ENCODE data around the gene DPF3. TPM values are rescaled to one million over a fixed set of nuclear protein-coding genes. Genes with fewer than 3 reads are reported as not detected.
A peak's percentile ranks its signal among the peaks of the same experiment; 100 is the strongest.

Gene DPF3
- total RNA-seq, 1 donor from 2014 or later, result 0.90 TPM

- no peak for DNase-seq
- TF ChIP-seq, protein P1, sequence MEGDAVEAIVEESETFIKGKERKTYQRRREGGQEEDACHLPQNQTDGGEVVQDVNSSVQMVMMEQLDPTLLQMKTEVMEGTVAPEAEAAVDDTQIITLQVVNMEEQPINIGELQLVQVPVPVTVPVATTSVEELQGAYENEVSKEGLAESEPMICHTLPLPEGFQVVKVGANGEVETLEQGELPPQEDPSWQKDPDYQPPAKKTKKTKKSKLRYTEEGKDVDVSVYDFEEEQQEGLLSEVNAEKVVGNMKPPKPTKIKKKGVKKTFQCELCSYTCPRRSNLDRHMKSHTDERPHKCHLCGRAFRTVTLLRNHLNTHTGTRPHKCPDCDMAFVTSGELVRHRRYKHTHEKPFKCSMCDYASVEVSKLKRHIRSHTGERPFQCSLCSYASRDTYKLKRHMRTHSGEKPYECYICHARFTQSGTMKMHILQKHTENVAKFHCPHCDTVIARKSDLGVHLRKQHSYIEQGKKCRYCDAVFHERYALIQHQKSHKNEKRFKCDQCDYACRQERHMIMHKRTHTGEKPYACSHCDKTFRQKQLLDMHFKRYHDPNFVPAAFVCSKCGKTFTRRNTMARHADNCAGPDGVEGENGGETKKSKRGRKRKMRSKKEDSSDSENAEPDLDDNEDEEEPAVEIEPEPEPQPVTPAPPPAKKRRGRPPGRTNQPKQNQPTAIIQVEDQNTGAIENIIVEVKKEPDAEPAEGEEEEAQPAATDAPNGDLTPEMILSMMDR (IDR thresholded peaks at IDR 0.05), result no peak
- no peak for ATAC-seq
- Histone ChIP-seq H3K36me3 (no peaks in the 10 kb centered on the region), H3K27ac (no peak overlapping the region), H3K27me3 (no peaks in the 10 kb centered on the region), H3K4me3 (no peak overlapping the region), H3K4me1 (peaks cover 4% of the 10 kb centered on the region), H3K9me3 (no peaks in the 10 kb centered on the region)
- intact Hi-C loops (cut with DNase I), result no loop called here
Measured at GRCh38 chr14:72929316-72930080, 35.6 kb upstream of the DPF3 start.

GRCh38 chr14:72928872-72929271 is 35.0 kb upstream of the DPF3 start:
- DNase-seq, result no peak
- Histone ChIP-seq H3K27me3 (no peaks in the 10 kb centered on the region), H3K9me3 (no peaks in the 10 kb centered on the region), H3K4me3 (no peak overlapping the region), H3K27ac (no peak overlapping the region), H3K4me1 (peaks cover 4% of the 10 kb centered on the region), H3K36me3 (no peaks in the 10 kb centered on the region)
- no peak for ATAC-seq
- intact Hi-C loops (cut with DNase I), result no loop called here
- TF ChIP-seq, protein P1 (IDR thresholded peaks at IDR 0.05), result no peak

DNA sequence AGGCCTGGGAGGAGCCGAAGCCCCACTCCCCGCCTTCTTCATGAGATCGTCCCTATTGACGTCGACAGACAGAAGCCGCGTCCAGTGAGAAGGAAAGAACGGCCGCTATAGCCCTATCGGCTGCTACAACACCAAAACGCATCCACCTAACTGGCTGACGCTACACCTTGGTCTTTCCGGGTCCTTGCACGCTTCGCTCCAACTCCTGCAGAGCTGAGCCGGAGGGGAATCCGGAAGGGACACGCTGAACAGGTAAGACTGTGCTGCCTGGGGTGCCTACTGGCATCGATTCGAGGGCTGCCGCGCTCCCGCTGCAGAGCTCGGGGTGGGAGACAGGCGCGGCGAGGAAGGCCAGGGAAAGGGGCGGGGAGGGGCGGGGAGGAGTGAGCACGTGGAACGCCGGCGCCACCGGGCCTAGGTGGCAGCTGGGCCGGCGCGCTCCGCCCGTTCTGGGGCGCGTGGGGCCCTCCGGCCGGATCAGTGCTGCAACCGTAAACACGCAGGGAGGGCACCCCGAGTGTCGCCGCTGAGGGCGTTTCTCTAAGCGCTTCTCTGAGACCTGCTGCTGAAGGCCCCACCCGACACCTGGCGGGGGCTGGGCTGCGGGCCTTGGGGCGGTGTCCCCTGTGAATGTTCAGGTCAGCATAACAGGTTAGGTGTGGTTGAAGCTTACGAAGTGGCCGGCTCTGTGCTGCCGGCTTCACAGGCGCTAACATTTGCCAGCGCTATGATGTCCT is 32.6 kb upstream of the DPF3 start, which contains the start of gene DCAF4:
Gene DCAF4, plus strand, starts transcription at position 173 of the 737 bp plus-strand sequence. CDS start 11,515 bp downstream, outside the sequence.
- intact Hi-C loops (cut with DNase I), result no loop called here
- DNase-seq, result peak; percentile 98

DNA sequence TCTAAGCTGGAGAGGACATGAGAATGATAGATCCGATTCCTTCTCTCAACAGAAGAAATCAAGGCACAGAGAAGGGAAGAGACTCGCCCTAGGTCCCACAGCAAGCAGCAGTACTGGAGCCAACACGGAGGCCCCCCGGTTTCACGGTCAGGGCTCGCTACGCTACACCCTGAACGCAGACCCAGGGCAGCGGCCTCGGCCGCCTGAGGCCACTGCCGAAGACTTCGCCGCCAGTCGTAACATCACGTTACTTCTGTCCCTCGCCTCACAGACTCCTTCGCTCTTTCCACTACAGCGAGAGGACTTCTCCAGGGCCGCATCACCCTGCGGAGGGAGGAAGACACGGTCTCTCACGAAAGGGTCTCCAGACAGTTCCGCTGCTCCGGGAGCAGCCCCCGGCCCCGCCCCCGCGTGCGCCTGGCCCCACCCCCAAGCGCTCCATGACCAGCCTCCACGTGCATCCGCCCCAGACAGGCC is 32.0 kb upstream of the DPF3 start:
- H3K4me1 ChIP-seq, result peaks cover 4% of the 10 kb centered on the region
- no peak for DNase-seq
- intact Hi-C loops (cut with DNase I), result no loop called here
- peak; percentile 46 for ATAC-seq
- no peaks in the 10 kb centered on the region for H3K9me3 ChIP-seq
- H3K27me3 ChIP-seq, result no peaks in the 10 kb centered on the region
- no peaks in the 10 kb centered on the region for H3K36me3 ChIP-seq
- TF ChIP-seq, protein P1 (IDR thresholded peaks at IDR 0.05), result no peak
- peak overlapping the region; percentile 67 for H3K27ac ChIP-seq
- peak overlapping the region; percentile 81 for H3K4me3 ChIP-seq

More for the DNA sequence above, 32.6 kb upstream of the DPF3 start, which contains the start of gene DCAF4:
- Histone ChIP-seq H3K4me1 (peaks cover 4% of the 10 kb centered on the region), H3K9me3 (no peaks in the 10 kb centered on the region), H3K27ac (peak within 1 kb of the TSS; percentile 71), H3K36me3 (no peaks in the 10 kb centered on the region), H3K27me3 (no peaks in the 10 kb centered on the region), H3K4me3 (peak within 1 kb of the TSS; percentile 81)
- peak; percentile 97 for ATAC-seq
- TF ChIP-seq, protein P1 (IDR thresholded peaks at IDR 0.05), result no peak

DNA sequence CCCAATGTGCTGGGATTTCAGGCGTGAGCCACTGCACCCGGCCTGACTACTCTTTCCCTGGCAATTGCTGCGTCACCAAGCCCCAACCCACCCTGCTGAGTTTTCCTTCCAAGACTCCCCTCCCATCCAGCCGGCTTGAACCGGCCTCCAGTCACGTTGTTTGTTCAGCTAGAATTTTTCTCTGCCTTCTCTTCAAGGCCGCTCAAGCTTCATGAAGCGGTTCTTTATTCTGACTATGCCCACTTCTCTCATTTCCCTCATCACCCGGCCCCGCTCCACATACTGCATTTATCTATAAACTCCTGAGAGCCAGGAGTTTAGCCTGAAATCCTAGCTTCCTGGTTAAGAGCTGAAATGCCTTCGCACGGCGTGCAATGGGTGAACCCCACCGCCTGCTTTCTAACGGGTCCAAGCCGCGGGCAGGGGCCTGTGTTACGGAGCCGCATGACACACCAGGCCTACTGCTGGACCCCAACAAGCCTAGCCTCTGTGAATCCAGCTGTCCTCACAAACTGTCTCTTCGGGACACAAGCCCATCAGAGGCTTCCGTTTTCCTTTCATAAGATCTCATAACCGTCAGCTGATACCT is 31.4 kb upstream of the DPF3 start:
- intact Hi-C loops (cut with DNase I), result no loop called here
- TF ChIP-seq, protein P1 (IDR thresholded peaks at IDR 0.05), result no peak
- Histone ChIP-seq H3K36me3 (no peaks in the 10 kb centered on the region), H3K9me3 (no peaks in the 10 kb centered on the region), H3K27me3 (no peaks in the 10 kb centered on the region), H3K4me3 (peak overlapping the region; percentile 81), H3K4me1 (peaks cover 4% of the 10 kb centered on the region), H3K27ac (peak overlapping the region; percentile 67)
- no peak for ATAC-seq
- no peak for DNase-seq

Measured in upper lobe of right lung (tissue), 1 donor.